Natural killer cell treated with Interleukin-12 subunit alpha and Interleukin-12 subunit beta and Interleukin-15 and Interleukin-18, amount 100 ng/mL, for 72 hours (primary cell): ENCODE measurements around the gene KRT222. TPM values are rescaled to one million over a fixed set of nuclear protein-coding genes. Genes with fewer than 3 reads are reported as not detected.

Experiments used
- ATAC-seq, 2 donors: fragments of 150-1000 bp; cut with Tn5 transposase in 1 of 2; sonication (Bioruptor Pico), chemical (Tn5 transposase) in 1 of 2; 2 replicates each; pipeline ENCODE4 v1.10.0; 2021
- DNase-seq: peaks from one replicate; pipeline ENCODE4 v3.0.0; 2022; ENCODE audit warnings: low spot score
- H3K27ac Mint-ChIP-seq, 2 donors: 1 replicate in 1 of 2; 2 replicates in 1 of 2; pipeline ENCODE4 v1.8.0; 2022; ENCODE audit warnings: mixed read lengths in 2 of 2, mild to moderate bottlenecking in 1 of 2, moderate library complexity in 1 of 2
- H3K27me3 Mint-ChIP-seq, 2 donors: 1 replicate in 1 of 2; 2 replicates in 1 of 2; pipeline ENCODE4 v1.8.0; 2022; ENCODE audit warnings: mixed read lengths in 2 of 2
- H3K36me3 Mint-ChIP-seq: one replicate; pipeline ENCODE4 v1.8.0; 2022; ENCODE audit warnings: mixed read lengths
- H3K4me1 Mint-ChIP-seq, 2 donors: 1 replicate in 1 of 2; 2 replicates in 1 of 2; pipeline ENCODE4 v1.8.0; 2022; ENCODE audit warnings: low read depth in 2 of 2, mixed read lengths in 2 of 2, mild to moderate bottlenecking in 1 of 2
- H3K4me3 Mint-ChIP-seq: one replicate; pipeline ENCODE4 v1.8.0; 2022; ENCODE audit warnings: mixed read lengths
- H3K9me3 Mint-ChIP-seq: 2 replicates; pipeline ENCODE4 v1.8.0; 2022; ENCODE audit warnings: mixed read lengths
- total RNA-seq, 2 donors: library from RNA; stranded (reverse); gene quantifications; one replicate each; pipeline ENCODE4 v1.2.3, GENCODE V29; 2022

Gene KRT222
- total RNA-seq, 2 donors from 2014 or later: not detected

DNA sequence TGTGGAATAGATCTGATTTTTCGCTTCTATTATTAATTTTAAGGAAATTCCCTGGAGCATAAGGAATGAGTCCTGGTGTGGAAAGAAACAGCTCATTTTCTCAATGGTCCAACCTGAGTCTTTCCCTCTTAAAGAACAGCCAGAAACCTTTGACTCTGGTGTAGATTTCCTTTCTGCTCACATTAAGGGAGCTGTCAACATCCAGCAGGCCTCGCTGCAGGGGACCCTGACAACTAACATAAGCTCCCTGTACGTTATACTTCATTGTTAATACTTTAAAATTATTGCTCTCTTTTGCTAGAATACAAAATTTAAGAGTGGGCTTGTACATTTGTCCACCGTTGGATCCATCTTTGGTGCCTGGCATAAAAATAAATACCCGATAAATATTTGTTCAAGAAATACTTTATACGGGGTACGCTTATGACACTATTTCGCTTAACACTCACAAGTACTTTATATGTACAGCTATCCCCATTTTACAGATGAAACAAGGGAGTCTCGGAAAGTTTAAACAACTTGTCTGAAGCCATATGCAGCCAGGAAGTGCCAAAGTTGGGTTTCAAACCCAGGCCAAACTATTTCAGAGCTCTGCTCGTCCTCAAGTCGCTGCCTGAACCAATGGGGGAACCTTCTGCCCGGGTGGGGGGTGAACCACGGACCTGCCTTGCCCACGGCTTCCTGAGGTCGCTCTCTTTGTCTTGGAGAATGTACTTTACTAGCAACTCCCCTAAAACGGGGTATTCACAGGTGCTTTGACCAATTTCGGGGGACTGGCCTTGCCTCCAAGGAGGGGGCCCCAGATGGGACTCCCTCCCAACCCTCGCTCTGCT, 18.0 kb downstream of the KRT222 start:
- Mint-ChIP-seq H3K9me3 (no peaks in the 10 kb centered on the region), H3K4me1 (peaks cover 23 to 41% of the 10 kb centered on the region in 2 donors), H3K36me3 (peaks cover 23% of the 10 kb centered on the region), H3K27ac (peak overlapping the region; percentile 100), H3K27me3 (no peaks in the 10 kb centered on the region), H3K4me3 (peak overlapping the region; percentile 93)
- ATAC-seq: peak; percentile 52 to 64
- peak; percentile 68 for DNase-seq

DNA sequence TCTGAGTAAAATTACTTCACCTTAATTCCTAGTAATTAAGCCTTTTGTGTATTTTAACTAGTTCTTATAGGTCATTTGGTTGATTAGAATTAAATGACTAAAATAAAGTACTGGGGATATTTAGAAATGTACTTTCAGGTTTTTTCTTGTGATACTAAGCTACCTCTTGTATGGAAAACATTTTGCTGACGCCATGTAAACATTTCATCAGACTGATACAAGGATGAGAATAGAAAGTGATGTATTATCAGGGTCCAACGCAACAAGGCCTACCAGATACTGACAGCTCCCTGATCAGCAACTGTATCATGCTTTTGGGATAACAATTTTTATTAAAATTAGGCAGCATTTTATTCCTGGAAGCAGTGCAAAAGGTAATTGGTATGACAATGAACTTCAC, 19.0 kb downstream of the KRT222 start:
- Mint-ChIP-seq H3K27me3 (no peaks in the 10 kb centered on the region), H3K27ac (peak overlapping the region; percentile 86 to 100), H3K4me1 (peaks cover 26 to 46% of the 10 kb centered on the region in 2 donors), H3K4me3 (peak overlapping the region; percentile 41), H3K36me3 (peaks cover 32% of the 10 kb centered on the region), H3K9me3 (no peaks in the 10 kb centered on the region)
- ATAC-seq (no peak), DNase-seq (no peak)

DNA sequence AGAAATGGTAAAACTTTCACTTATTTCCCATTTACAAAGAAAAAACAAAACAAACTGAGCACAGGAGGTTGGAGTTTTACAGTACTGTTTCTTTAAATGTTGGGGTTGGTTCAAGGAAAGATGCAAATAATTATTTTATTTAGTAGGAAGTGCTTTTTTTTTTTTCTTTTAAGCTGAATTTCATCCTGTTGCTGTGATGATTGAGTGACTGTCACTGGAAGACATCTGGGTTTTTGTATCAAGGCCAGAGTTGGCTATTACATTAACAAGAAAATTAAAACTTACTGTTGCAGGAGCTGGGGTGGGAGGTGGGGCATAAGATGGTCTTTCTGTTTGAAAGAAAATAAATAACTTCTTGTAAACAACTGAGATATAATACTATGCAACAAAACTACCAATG, 19.7 kb downstream of the KRT222 start:
- DNase-seq (no peak), ATAC-seq (no peak)
- Mint-ChIP-seq H3K27me3 (no peaks in the 10 kb centered on the region), H3K4me1 (peaks cover 30 to 48% of the 10 kb centered on the region in 2 donors), H3K27ac (peak overlapping the region; percentile 74 to 86), H3K4me3 (peak overlapping the region; percentile 60), H3K36me3 (peaks cover 33% of the 10 kb centered on the region), H3K9me3 (no peaks in the 10 kb centered on the region)

DNA sequence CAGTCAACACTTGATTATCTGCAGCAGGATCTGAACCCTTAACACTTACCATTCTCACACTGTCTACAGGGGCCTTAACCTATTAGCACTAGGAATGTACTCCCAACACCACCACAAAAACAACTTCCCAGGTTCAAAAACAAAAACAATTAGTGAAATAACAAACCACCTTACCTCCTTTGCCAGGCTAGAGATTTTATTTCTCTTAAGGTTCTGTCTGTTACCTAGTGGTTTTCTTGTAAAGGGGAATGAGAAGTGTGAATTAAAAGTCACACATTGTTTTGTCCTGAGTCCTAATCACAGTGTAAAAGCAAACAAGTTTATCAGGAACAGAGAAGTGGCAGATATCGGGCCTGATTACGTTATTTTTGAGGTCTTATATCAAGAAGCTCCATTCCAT, 27.0 kb downstream of the KRT222 start:
- Mint-ChIP-seq H3K4me1 (peaks cover 38 to 43% of the 10 kb centered on the region in 2 donors), H3K36me3 (peaks cover 55% of the 10 kb centered on the region), H3K4me3 (no peak overlapping the region), H3K27ac (peak overlapping the region; percentile 2 to 46), H3K27me3 (no peaks in the 10 kb centered on the region), H3K9me3 (no peaks in the 10 kb centered on the region)
- DNase-seq (no peak), ATAC-seq (no peak)

DNA sequence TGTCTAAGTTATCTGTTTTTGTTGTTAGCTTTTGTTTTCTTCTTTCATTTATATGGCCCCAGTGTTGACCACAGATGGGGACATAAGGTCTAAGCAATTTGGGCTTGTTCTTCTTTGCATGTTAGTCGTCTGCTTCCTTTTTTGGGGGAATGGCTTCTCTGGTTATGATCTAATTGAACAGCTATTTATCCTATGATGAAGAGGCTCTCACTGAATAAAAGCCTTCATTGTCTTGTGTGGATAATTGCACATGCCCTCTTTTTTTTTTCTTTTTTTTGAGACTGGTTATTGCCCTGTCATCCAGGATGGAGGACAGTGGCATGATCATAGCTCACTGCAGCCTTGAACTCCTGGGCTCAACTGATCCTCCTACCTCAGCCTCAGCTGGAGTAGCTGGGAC, 31.1 kb downstream of the KRT222 start:
- Mint-ChIP-seq H3K4me3 (no peak overlapping the region), H3K27ac (peak overlapping the region; percentile 36 to 54), H3K9me3 (no peaks in the 10 kb centered on the region), H3K27me3 (no peaks in the 10 kb centered on the region), H3K36me3 (peaks cover 42% of the 10 kb centered on the region), H3K4me1 (peaks cover 18 to 22% of the 10 kb centered on the region in 2 donors)
- DNase-seq (no peak), ATAC-seq (no peak)

DNA sequence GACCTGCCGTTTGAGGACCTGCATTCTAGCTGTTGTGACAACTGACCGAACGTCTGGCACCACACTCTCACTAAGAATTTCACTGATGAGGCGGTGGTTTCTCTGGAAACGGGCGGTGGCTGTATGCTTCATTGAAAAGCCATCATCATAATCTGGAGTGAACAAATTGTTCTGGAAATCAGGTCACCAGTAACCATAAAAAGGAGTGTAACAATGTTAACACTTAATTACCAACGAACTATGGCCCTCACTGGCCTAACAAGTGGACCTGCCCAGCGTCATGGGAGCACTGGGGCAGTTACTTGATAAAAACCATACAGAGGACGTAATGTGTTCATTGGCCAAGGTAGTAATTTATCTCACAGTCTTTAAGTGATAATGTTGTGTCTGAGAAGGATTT, 32.8 kb downstream of the KRT222 start:
- no peak for ATAC-seq

DNA sequence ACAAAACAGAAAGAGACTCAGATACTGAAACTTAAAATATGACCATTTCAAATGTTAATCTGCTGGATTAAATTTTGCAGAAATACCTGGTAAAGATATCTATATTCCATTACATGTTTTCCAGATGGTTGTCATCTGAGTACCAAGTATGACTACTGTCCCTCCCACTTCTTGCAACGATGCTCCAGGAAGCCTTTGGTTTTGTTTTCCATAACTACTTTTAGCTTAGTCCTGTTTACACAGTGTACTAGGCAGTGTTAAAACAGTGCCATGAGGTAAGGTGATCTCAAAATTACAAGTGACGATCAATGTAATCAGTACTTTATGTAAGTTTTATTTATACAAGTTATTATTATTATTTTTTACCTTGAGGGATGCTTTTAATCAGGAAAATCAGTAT, 35.1 kb downstream of the KRT222 start:
- Mint-ChIP-seq H3K27me3 (no peaks in the 10 kb centered on the region), H3K4me3 (no peak overlapping the region), H3K9me3 (no peaks in the 10 kb centered on the region), H3K27ac (no peak overlapping the region), H3K4me1 (peaks cover 18 to 24% of the 10 kb centered on the region in 2 donors), H3K36me3 (peaks cover 25% of the 10 kb centered on the region)
- ATAC-seq: no peak
- no peak for DNase-seq

More for the DNA sequence above, 32.8 kb downstream of the KRT222 start:
- Mint-ChIP-seq H3K36me3 (peaks cover 41% of the 10 kb centered on the region), H3K27me3 (no peaks in the 10 kb centered on the region), H3K9me3 (no peaks in the 10 kb centered on the region), H3K4me1 (peaks cover 12 to 15% of the 10 kb centered on the region in 2 donors), H3K4me3 (no peak overlapping the region), H3K27ac (no peak overlapping the region)
- no peak for DNase-seq

DNA sequence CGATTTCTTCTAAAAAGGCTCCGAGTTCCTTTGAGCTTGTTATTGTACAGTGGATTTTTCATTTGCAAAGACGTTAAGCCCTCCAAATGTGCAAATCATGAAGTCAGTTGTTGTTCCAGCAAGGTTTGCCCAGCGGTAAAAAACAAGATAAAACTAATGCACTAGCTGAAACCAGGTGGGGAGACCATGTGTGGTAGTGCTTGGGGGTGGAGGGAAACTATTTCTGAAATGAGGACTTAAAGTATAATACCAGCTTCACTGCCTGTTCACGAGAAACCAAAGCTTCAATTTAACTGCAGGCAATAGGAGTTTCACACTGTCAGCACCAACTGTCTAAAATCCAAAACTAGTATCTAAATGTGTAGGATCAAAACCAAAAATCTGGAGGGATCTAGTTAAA, 39.7 kb downstream of the KRT222 start:
- H3K9me3 Mint-ChIP-seq: no peaks in the 10 kb centered on the region
- H3K4me3 Mint-ChIP-seq: no peak overlapping the region
- H3K27me3 Mint-ChIP-seq: peaks cover 0 to under 1% of the 10 kb centered on the region in 2 donors
- ATAC-seq (no peak), DNase-seq (no peak)
- H3K4me1 Mint-ChIP-seq: peaks cover 30 to 33% of the 10 kb centered on the region in 2 donors
- peaks cover 6% of the 10 kb centered on the region for H3K36me3 Mint-ChIP-seq
- peak overlapping the region in 1 of 2 donors; percentile 24 for H3K27ac Mint-ChIP-seq

DNA sequence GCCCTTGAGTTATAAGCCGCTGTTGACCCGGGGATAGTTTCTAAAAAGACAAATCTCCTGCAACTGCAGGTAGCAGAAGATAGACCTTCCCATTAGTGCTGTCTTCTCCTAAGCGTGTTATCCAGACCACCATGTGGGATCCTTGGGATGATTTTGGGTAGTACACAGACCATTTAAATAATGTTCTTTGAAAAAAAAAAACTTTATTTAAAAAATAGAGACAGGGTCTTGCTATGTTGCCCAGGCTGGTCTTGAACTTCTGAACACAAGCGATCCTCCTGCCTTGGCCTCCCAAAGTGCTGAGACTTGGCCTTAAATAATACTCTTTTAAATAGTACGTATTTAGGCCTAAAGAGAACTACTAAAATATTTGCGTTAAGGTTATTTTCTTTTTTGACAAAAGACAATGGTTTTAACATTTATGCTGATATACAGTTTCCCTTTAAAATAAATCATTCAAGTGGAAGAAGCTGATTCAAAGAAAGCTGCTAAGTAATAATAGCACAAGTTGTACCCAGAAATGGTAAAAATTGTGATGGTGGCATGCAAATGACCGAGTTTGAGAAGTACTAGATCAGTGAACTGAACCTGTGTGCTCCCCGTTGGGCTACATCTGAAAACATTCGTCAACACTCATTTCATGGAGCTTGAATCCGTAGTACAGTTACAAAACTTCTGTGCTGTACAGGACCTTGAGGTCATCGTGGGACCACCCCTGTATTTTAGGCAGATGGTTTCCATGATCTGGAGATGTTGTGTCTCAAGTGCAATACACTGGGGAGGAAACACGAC, 41.4 kb downstream of the KRT222 start:
- peaks cover 37 to 43% of the 10 kb centered on the region in 2 donors for H3K4me1 Mint-ChIP-seq
- peaks cover 1% of the 10 kb centered on the region for H3K36me3 Mint-ChIP-seq
- no peaks in the 10 kb centered on the region for H3K9me3 Mint-ChIP-seq
- DNase-seq (no peak), ATAC-seq (no peak)
- peaks cover 0 to 4% of the 10 kb centered on the region in 2 donors for H3K27me3 Mint-ChIP-seq
- H3K4me3 Mint-ChIP-seq: no peak overlapping the region
- H3K27ac Mint-ChIP-seq: peak overlapping the region in 1 of 2 donors; percentile 48

DNA sequence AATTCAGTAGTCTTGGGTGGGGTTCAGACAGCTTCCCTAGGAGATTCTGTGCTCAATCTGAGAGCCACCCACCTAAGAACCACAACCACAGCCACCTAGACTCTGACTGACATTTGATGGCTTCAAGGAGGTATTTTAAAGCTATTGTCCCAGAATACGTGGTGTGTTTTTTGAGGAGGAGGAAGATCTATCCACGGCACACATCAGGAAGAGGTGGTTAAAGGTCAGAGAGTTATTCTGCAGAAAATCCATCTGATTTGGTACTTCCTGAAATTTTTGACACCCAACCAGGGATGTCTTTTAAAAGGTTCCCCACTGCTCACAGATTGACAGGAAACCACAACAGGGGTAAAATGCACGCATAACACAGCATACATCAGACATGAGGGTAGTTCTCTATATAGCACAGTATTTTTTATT, 42.5 kb downstream of the KRT222 start:
- H3K27me3 Mint-ChIP-seq: peaks cover 0 to 4% of the 10 kb centered on the region in 2 donors
- H3K27ac Mint-ChIP-seq: peak overlapping the region; percentile 11 to 46
- no peaks in the 10 kb centered on the region for H3K36me3 Mint-ChIP-seq
- H3K9me3 Mint-ChIP-seq: no peaks in the 10 kb centered on the region
- peak overlapping the region; percentile 38 for H3K4me3 Mint-ChIP-seq
- DNase-seq (no peak), ATAC-seq (peak in 1 of 2 donors; percentile 65)
- peaks cover 37 to 46% of the 10 kb centered on the region in 2 donors for H3K4me1 Mint-ChIP-seq

DNA sequence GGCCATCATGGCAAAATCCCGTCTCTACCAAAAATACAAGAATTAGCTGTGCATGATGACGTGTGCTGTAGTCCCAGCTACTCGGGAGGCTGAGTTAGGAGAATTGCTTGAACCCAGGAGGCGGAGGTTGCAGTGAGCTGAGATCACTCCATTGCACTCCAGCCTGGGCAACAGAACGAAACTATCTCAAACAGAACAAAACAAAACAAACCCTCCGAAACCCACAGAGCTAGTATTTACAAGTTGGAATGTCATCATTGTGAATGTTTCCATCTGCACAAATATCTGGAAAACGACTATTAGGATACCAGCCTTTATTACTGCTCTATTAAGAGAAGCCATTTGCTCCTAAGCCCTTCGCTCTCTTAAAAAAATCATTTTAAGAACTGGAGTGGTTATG, 43.4 kb downstream of the KRT222 start:
- peaks cover 37 to 48% of the 10 kb centered on the region in 2 donors for H3K4me1 Mint-ChIP-seq
- ATAC-seq: no peak
- no peak overlapping the region for H3K4me3 Mint-ChIP-seq
- H3K9me3 Mint-ChIP-seq: no peaks in the 10 kb centered on the region
- H3K27ac Mint-ChIP-seq: no peak overlapping the region
- H3K36me3 Mint-ChIP-seq: no peaks in the 10 kb centered on the region
- H3K27me3 Mint-ChIP-seq: peaks cover 0 to 4% of the 10 kb centered on the region in 2 donors
- DNase-seq: no peak

DNA sequence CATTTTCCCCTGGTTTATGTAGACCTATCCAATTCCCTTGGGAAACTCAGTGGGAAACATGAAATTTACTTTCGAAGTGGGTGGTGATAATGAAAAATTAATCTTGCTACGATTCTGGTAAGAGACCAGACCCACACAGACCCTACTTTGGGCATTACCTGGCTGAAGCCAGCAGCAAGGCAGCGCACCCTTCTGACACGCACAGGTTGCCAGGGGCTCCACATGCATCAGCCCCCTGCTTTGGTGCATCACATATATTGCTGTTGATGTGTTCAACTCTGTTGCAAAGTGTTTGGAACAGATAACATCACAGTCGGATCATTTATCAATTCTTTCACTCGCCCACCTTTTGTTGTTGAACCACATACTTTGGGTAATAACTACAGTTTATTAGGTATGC, 44.0 kb downstream of the KRT222 start:
- peak overlapping the region in 1 of 2 donors; percentile 56 for H3K27ac Mint-ChIP-seq

DNA sequence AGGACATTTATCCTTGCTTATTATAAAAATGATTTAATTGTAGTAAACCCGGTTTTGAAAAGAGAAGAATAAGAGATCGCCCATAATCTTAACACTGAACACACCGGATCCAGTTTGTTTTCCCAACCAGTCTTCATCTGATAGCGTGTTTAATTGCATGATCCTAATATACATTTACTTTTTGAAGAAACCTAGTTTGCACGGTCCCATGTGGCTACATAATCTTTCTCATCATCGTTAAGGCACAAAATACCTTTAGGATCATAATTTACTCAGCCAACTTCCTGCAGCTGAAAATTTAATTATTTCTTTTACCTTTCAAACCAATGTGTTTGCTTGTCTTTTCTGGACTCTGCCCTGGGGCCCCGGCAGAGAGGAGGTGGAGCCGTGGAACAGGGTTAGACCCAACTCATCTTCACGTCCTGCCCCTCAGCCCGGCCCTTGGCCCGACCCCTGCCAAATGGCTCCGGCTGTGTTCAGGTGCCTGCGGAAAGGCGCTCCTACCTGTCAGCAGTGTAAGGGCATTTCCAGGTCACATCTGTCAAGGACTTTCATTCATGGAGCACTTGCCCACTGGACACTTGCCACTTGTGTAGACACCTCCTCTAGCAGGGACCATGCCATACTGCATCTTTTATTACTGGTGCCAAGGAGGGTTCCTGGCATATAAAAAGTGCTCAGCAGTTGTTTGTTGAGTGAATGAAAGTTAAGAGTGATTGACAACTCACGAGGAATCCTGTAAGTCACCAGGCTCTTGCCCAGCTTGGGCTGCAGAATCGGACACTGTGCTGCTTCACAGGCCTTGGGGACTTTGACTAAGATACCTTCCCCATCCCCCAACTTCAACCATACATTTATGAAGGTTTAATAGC, 46.0 kb downstream of the KRT222 start:
- no peaks in the 10 kb centered on the region for H3K9me3 Mint-ChIP-seq
- H3K27ac Mint-ChIP-seq: no peak overlapping the region
- H3K4me3 Mint-ChIP-seq: no peak overlapping the region
- ATAC-seq: no peak
- no peak for DNase-seq
- H3K27me3 Mint-ChIP-seq: peaks cover 0 to 4% of the 10 kb centered on the region in 2 donors
- H3K36me3 Mint-ChIP-seq: no peaks in the 10 kb centered on the region
- peaks cover 50 to 62% of the 10 kb centered on the region in 2 donors for H3K4me1 Mint-ChIP-seq

More for the DNA sequence above, 44.0 kb downstream of the KRT222 start:
- no peak for ATAC-seq
- Mint-ChIP-seq H3K36me3 (no peaks in the 10 kb centered on the region), H3K9me3 (no peaks in the 10 kb centered on the region), H3K4me3 (peak overlapping the region; percentile 35), H3K27me3 (peaks cover 0 to 4% of the 10 kb centered on the region in 2 donors), H3K4me1 (peaks cover 43 to 53% of the 10 kb centered on the region in 2 donors)
- DNase-seq: no peak
